Keratinocyte (primary cell): ENCODE results near the gene NFATC1. TPM values are rescaled to one million over a fixed set of nuclear protein-coding genes. Genes with fewer than 3 reads are reported as not detected.

ENCODE experiments used
- DNase-seq: peaks from one replicate; pipeline ENCODE4 v3.0.0-alpha.2; 2011; ENCODE audit warnings: low read depth, missing footprints, low spot score
- FAIRE-seq: peaks from 2 replicates; lab custom pipeline; 2011; peaks lifted over from hg19 to GRCh38; lab: Jason Lieb, UNC
- H2AFZ ChIP-seq: 2 replicates; pipeline ENCODE4 v1.6.0; 2012; ENCODE audit warnings: low read length, control low read depth, inconsistent platforms; ENCODE audit not compliant: control insufficient read depth
- H3K27ac ChIP-seq: 2 replicates; pipeline ENCODE4 v1.5.1; 2011; ENCODE audit warnings: low read length; ENCODE audit not compliant: control insufficient read depth, insufficient read depth
- H3K27me3 ChIP-seq: 3 replicates; pipeline ENCODE4 v1.6.0; 2011; ENCODE audit warnings: low read length; ENCODE audit not compliant: control insufficient read depth, insufficient read depth; ENCODE audit errors: extremely low read depth
- H3K36me3 ChIP-seq, 2 experiments: 2 replicates in 1 of 2; 3 replicates in 1 of 2; pipeline ENCODE4 v1.5.1; 2011; ENCODE audit warnings: low read length in 2 of 2, mild to moderate bottlenecking in 1 of 2; ENCODE audit not compliant: control insufficient read depth in 2 of 2, insufficient read depth in 2 of 2; ENCODE audit errors: extremely low read depth in 1 of 2
- H3K4me1 ChIP-seq: 3 replicates; pipeline ENCODE4 v1.5.1; 2011; ENCODE audit warnings: low read length; ENCODE audit not compliant: control insufficient read depth, insufficient read depth; ENCODE audit errors: extremely low read depth
- H3K4me2 ChIP-seq: 3 replicates; pipeline ENCODE4 v1.6.0; 2011; ENCODE audit warnings: low read depth, low read length; ENCODE audit not compliant: control insufficient read depth, insufficient read depth; ENCODE audit errors: extremely low read depth
- H3K4me3 ChIP-seq, 3 experiments: fragments of 200-600 bp in 1 of 3; sonication (generic) in 1 of 3; 2 replicates in 2 of 3; 3 replicates in 1 of 3; pipeline ENCODE4 v1.5.1; 2011 to 2016; ENCODE audit warnings: low read length in 3 of 3, mild to moderate bottlenecking in 3 of 3, control low read depth in 2 of 3, inconsistent platforms in 1 of 3, low read depth in 1 of 3, mixed read lengths in 1 of 3, mixed run types in 1 of 3, moderate library complexity in 1 of 3; ENCODE audit not compliant: control insufficient read depth in 2 of 3, insufficient read depth in 2 of 3; ENCODE audit errors: extremely low read depth in 1 of 3
- H3K79me2 ChIP-seq: 2 replicates; pipeline ENCODE4 v1.6.0; 2012; ENCODE audit warnings: low read length; ENCODE audit not compliant: control insufficient read depth, insufficient read depth
- H3K9ac ChIP-seq: 3 replicates; pipeline ENCODE4 v1.6.0; 2011; ENCODE audit warnings: low read length; ENCODE audit not compliant: control insufficient read depth, insufficient read depth; ENCODE audit errors: extremely low read depth
- H3K9me1 ChIP-seq: 3 replicates; pipeline ENCODE4 v1.6.0; 2011; ENCODE audit warnings: low read length; ENCODE audit not compliant: control insufficient read depth, insufficient read depth; ENCODE audit errors: extremely low read depth
- H3K9me3 ChIP-seq: 2 replicates; pipeline ENCODE4 v1.5.1; 2012; ENCODE audit warnings: low read depth, low read length; ENCODE audit not compliant: control insufficient read depth
- H4K20me1 ChIP-seq: 3 replicates; pipeline ENCODE4 v1.6.0; 2011; ENCODE audit warnings: low read length; ENCODE audit not compliant: control insufficient read depth, insufficient read depth; ENCODE audit errors: extremely low read depth
- EZH2 ChIP-seq: IDR thresholded peaks from one replicate; pipeline ENCODE4 v1.6.1; 2012; ENCODE audit warnings: inconsistent platforms, mild to moderate bottlenecking, low read length, moderate library complexity
- dilution Hi-C: fragments of 300-500 bp; cut with MboI; formaldehyde crosslinking; loops from one replicate; pipeline ENCODE4 v1.7.0; 2020; ENCODE audit warnings: low sequenced_read_pairs; ENCODE audit not compliant: extremely low pct_ligation_motif_present
- polyA plus RNA-seq, 5 experiments: library from polyadenylated mRNA; depleted of rRNA in 3 of 5; stranded (reverse) in 3 of 5; stranded (forward) in 1 of 5; unstranded in 1 of 5; fragments of >200 nt; gene quantifications; 1 replicate in 1 of 5; 2 replicates in 3 of 5; 3 replicates in 1 of 5; pipeline versions ENCODE4 v1.2.1 to v1.2.3, GENCODE V29; 2011 to 2012; ENCODE audit warnings: missing spikeins in 2 of 5, low read depth in 1 of 5, low replicate concordance in 1 of 5
- TF ChIP-seq, protein P1 (sequence below), 3 experiments: IDR thresholded peaks in 1 of 3; conservative IDR thresholded peaks in 1 of 3; optimal IDR thresholded peaks in 1 of 3; 2 replicates in 2 of 3; 3 replicates in 1 of 3; pipeline versions ENCODE3 to v1.5.1; 2011; ENCODE audit warnings: low read length in 3 of 3, mild to moderate bottlenecking in 3 of 3, moderate library complexity in 2 of 3, control low read depth in 1 of 3, inconsistent platforms in 1 of 3; ENCODE audit not compliant: insufficient read depth in 2 of 3; ENCODE audit errors: extremely low read depth in 1 of 3

The NFATC1 gene
- polyA plus RNA-seq, 1 donor (not counting 4 experiments of a cell fraction or from before 2014, with no cell fraction given) = 0.77 TPM

DNA sequence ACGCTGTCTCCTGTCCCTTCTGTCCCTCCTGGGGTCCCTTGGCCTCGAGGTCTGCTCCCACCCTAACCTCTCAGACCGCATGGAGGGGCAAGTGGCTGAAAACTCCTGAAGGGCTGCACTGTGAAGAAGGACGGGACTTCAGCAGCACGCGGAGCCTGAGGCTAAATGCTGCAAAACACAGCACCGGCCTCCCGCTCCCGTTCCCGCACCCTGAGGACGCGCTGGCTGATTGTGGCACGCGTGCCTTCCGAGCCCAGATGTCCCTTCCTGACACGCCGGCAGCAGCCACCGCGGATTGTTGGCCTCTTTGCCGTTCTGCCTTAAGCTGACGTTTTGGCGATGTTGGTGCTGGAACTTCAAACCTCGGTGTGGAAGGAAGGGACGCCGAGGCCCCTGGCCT is 158.0 kb downstream of the NFATC1 start:
- Histone ChIP-seq H3K9me1 (no peaks in the 10 kb centered on the region), H3K9ac (no peak overlapping the region)
- dilution Hi-C loops = no loop called here

DNA sequence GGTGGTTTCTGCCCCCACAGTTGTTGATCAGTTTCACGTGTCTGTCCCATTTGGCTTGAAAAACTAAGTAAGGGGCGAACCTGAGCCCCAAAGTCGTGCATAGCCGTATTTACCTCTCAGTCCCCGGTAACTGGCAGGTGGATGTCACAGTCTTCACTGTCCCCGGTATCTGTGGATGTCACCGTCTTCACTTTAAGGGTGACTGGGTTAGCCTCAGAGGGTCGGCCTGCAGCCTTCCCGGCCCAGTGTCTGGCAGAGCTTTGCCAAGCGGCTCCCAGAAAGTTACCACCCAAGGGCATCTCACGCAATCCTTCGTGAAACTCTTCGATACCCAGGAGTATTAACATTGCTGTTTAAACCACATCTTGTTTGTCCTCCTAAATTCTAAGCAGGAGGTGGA is 158.6 kb downstream of the NFATC1 start:
- Histone ChIP-seq H3K27me3 (peaks cover 8% of the 10 kb centered on the region), H3K27ac (no peak overlapping the region), H4K20me1 (no peaks in the 10 kb centered on the region), H3K9me1 (no peaks in the 10 kb centered on the region), H3K4me3 (no peak overlapping the region), H3K4me2 (no peak overlapping the region), H3K36me3 (no peaks in the 10 kb centered on the region), H3K9ac (no peak overlapping the region), H3K79me2 (no peaks in the 10 kb centered on the region), H3K9me3 (peaks cover 4% of the 10 kb centered on the region), H3K4me1 (no peaks in the 10 kb centered on the region), H2AFZ (no peak overlapping the region)
- no peak for FAIRE-seq
- no peak for DNase-seq
- no peak for TF ChIP-seq EZH2
- TF ChIP-seq, protein P1, sequence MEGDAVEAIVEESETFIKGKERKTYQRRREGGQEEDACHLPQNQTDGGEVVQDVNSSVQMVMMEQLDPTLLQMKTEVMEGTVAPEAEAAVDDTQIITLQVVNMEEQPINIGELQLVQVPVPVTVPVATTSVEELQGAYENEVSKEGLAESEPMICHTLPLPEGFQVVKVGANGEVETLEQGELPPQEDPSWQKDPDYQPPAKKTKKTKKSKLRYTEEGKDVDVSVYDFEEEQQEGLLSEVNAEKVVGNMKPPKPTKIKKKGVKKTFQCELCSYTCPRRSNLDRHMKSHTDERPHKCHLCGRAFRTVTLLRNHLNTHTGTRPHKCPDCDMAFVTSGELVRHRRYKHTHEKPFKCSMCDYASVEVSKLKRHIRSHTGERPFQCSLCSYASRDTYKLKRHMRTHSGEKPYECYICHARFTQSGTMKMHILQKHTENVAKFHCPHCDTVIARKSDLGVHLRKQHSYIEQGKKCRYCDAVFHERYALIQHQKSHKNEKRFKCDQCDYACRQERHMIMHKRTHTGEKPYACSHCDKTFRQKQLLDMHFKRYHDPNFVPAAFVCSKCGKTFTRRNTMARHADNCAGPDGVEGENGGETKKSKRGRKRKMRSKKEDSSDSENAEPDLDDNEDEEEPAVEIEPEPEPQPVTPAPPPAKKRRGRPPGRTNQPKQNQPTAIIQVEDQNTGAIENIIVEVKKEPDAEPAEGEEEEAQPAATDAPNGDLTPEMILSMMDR (optimal IDR thresholded peaks at IDR 0.05 in 1 of 3, IDR thresholded peaks at IDR 0.05 in 1 of 3, conservative IDR thresholded peaks at IDR 0.05 in 1 of 3; ENCODE audit: extremely low read depth in 1 of 3, insufficient read depth in 2 of 3, low read length in 3 of 3) = no peak
- dilution Hi-C loops = no loop called here

More for the DNA sequence above, 158.0 kb downstream of the NFATC1 start:
- Histone ChIP-seq H3K4me2 (no peak overlapping the region), H3K79me2 (no peaks in the 10 kb centered on the region), H3K9me3 (no peaks in the 10 kb centered on the region), H3K36me3 (no peaks in the 10 kb centered on the region), H3K4me1 (no peaks in the 10 kb centered on the region), H3K4me3 (no peak overlapping the region), H3K27me3 (peaks cover 8% of the 10 kb centered on the region), H3K27ac (no peak overlapping the region), H4K20me1 (no peaks in the 10 kb centered on the region), H2AFZ (no peak overlapping the region)
- DNase-seq = no peak
- no peak for FAIRE-seq
- TF ChIP-seq, protein P1 (optimal IDR thresholded peaks at IDR 0.05 in 1 of 3, IDR thresholded peaks at IDR 0.05 in 1 of 3, conservative IDR thresholded peaks at IDR 0.05 in 1 of 3; ENCODE audit: extremely low read depth in 1 of 3, insufficient read depth in 2 of 3, low read length in 3 of 3) = no peak
- TF ChIP-seq EZH2 = no peak
